Pancreas (tissue), 10 donors: ENCODE results near the gene VPS9D1. TPM values are rescaled to one million over a fixed set of nuclear protein-coding genes. Genes with fewer than 3 reads are reported as not detected.
"Not testable (repeated sequence)": the region's sequence is repeated elsewhere in the genome, so short reads cannot be mapped to it uniquely, and the experiment has no call there.

Experiments
- ATAC-seq, 4 donors: fragments of 200-7000 bp; cut with Tn5 transposase; one replicate each; pipeline versions ENCODE4 v1.8.0 to v1.9.1; 2020; ENCODE audit warnings: mild to moderate bottlenecking in 4 of 4, moderate library complexity in 4 of 4
- DNase-seq, 6 donors: peaks; one replicate each; pipeline ENCODE4 v3.0.0-alpha.2; 2020
- FAIRE-seq: peaks from 2 replicates; lab custom pipeline; 2012; peaks lifted over from hg19 to GRCh38; lab: Jason Lieb, UNC
- H3K27ac ChIP-seq, 4 donors: fragments of 200-600 bp; sonication (generic); 1 replicate in 3 of 4; 2 replicates in 1 of 4; pipeline versions ENCODE4 v1.5.0 to v1.8.0; 2020
- H3K27me3 ChIP-seq, 4 donors: fragments of 200-600 bp; one replicate each; pipeline ENCODE4 v1.8.0; 2021
- H3K36me3 ChIP-seq, 3 donors: fragments of 200-600 bp; sonication (generic) in 1 of 3; one replicate each; pipeline versions ENCODE4 v1.5.0 to v1.8.0; 2020 to 2021
- H3K4me1 ChIP-seq, 3 donors: fragments of 200-600 bp; one replicate each; pipeline ENCODE4 v1.8.0; 2021
- H3K4me3 ChIP-seq, 4 donors: fragments of 200-600 bp; sonication (generic) in 2 of 4; one replicate each; pipeline versions ENCODE4 v1.5.0 to v1.8.0; 2020 to 2021
- H3K9me3 ChIP-seq, 4 donors: fragments of 200-600 bp; one replicate each; pipeline ENCODE4 v1.8.0; 2021
- CTCF ChIP-seq, 4 donors: fragments of 200-600 bp; sonication (generic) in 3 of 4; IDR thresholded peaks; one replicate each; pipeline versions ENCODE4 v1.5.0 to v1.8.0; 2021; ENCODE audit warnings: antibody characterized with exemption in 4 of 4
- WGBS, 2 donors: extraction: QIAGEN DNeasy Blood & Tissue Kit; methylation state at CpG; one replicate each; pipeline ENCODE4 v1.1.7; 2013; 5-methylcytosine and 5-hydroxymethylcytosine counted together
- intact Hi-C, 3 donors: fragments of 100-400 bp; cut with DNase I; formaldehyde crosslinking; loops; one replicate each; pipeline versions ENCODE4 v1.11.1 to v1.14.2; 2022
- polyA plus RNA-seq, 2 donors: library from polyadenylated mRNA; stranded (reverse); fragments of 200-250 nt; gene quantifications; one replicate each; pipeline ENCODE4 v1.2.3, GENCODE V29; 2013
- total RNA-seq, 6 donors: library from RNA; stranded (reverse); fragmentation: NEBNext Ultra II Directional in 4 of 6; extraction: Animal tissue kit (Norgen Biotek cat#: 25700) in 4 of 6; gene quantifications; one replicate each; pipeline versions ENCODE4 v1.2.1 to v1.2.4, GENCODE V29; 2021 to 2023
- donor health status: healthy with polysubstance abuse.
- donor health status: DM: no; HTN: no; CAD: no; lungs with moderate emphysema.
- donor health status: DM: no; HTN: no; CAD: no.
- donor health status: control.
- donor health status: control.
- donor health status: Bipolar disorder and iron deficiency.
- donor health status: DM: yes; HTN: yes; CAD: no.
- donor health status: DM: no; HTN: no; CAD: no.
- donor health status: DM: no; HTN: no; CAD: no.
- donor health status: DM: yes; HTN: yes; CAD: no.

The VPS9D1 gene
- total and polyA plus RNA-seq, 8 donors = 3.9 to 30.1 (median 6.4) TPM

DNA sequence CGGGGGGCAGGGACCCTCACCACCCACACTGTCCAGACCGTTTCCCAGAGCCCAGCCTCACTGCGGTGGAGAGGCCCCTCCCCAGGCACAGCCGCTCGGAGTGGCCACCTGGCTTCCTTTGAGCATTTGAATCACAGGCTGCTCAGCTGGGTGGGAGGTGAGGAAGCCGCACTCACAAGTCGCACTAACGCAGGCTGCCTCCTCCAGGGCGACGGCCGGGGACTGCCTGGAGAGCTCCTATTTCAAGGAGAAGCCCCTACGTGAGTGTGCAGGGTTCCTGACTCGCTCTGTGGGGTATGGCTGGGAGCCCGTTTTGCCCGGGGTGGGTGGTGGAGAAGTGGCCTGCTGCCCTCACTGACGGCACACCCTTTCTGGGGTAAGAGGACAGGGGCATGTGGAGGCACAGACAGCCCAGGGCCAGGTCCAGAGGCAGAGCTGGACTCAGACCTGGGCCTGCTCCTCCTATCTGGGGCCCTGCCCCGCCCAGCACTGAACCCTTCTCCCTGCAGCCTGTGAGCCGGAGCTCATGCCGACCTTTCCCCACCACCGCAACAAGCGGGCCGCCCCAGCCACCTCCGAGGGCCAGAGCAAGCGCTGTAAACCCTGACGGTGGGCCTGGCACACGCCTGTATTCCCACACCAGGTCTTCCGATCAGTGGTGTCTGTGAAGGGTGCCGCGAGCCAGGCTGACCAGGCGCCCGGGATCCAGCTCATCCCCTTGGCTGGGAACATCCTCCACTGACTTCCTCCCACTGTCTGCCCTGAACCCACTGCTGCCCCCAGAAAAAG lies 25.4 kb downstream of the VPS9D1 start:
- H3K27ac ChIP-seq = no peak overlapping the region
- intact Hi-C loops = no loop called here
- FAIRE-seq (no peak), DNase-seq (peak in 3 of 6 donors; percentile 18 to 80 (median 40)), ATAC-seq (no peak)
- no peaks in the 10 kb centered on the region for H3K27me3 ChIP-seq
- no peaks in the 10 kb centered on the region for H3K9me3 ChIP-seq
- peaks cover 0 to 36% (median 32%) of the 10 kb centered on the region in 3 donors for H3K36me3 ChIP-seq
- TF ChIP-seq CTCF (IDR thresholded peaks at IDR 0.05) = no peak
- H3K4me3 ChIP-seq = no peak overlapping the region
- 87 to 89% methylated on average over 31 of the region's 31 CpGs for WGBS, 2 donors
- peaks cover 0 to 7% (median 4%) of the 10 kb centered on the region in 3 donors for H3K4me1 ChIP-seq

- H3K27me3 ChIP-seq, ATAC-seq, H3K27ac ChIP-seq, H3K9me3 ChIP-seq, FAIRE-seq, intact Hi-C loops, H3K4me3 ChIP-seq, H3K4me1 ChIP-seq: not testable (repeated sequence)
- DNase-seq = peak in 3 of 6 donors; percentile 16 to 46 (median 28)
- WGBS, 2 donors = 94 to 95% methylated on average over 16 to 23 of the region's 23 CpGs
- H3K36me3 ChIP-seq = peaks cover 0 to 36% (median 35%) of the 10 kb centered on the region in 3 donors
These were observed 26.0 kb downstream of the VPS9D1 start for GRCh38 chr16:89694784-89695085.

DNA sequence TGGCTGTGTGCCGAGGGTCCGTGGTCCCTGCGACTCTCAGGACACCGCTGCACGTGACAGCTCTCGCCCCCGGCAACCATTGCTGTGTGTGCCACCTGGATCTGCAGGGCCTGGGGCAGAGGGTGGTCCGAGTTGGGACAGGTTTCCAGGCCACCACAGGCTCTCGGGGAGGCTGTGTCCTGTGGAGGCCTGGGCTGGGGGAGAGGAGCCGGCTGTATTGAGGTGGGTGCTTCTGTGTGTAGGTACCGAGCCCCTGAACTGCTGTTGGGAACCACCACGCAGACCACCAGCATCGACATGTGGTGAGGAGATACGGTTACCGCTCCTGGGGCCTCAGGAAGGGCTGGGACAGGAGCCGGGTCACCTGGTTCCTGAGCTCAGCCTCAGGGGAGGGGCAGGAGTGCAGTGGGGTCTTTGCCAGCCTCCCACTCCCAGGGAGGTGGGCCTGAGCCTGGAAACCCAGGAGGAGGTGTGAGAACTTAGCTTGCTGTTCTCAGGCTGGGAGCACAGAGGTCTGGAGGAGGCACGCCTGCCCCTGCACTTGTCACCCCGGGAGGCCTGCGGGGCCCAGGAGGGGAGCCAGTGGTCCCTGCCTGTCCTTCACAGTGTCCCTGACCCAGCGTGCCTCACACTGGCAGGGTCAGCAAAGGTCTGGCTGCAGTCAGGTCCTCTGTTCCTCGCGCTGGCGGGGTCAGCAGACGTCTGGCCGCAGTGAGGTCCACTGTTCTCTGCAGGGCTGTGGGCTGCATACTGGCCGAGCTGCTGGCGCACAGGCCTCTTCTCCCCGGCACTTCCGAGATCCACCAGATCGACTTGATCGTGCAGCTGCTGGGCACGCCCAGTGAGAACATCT lies 26.5 kb downstream of the VPS9D1 start:
- 89 to 91% methylated on average over 32 of the region's 32 CpGs for WGBS, 2 donors
- Histone ChIP-seq H3K27me3 (no peaks in the 10 kb centered on the region), H3K36me3 (peaks cover 0 to 36% (median 35%) of the 10 kb centered on the region in 3 donors), H3K27ac (no peak overlapping the region), H3K4me3 (no peak overlapping the region), H3K4me1 (no peaks in the 10 kb centered on the region), H3K9me3 (no peaks in the 10 kb centered on the region)
- FAIRE-seq = no peak
- DNase-seq = peak in 2 of 6 donors; percentile 19 to 72
- no peak for ATAC-seq
- no peak for TF ChIP-seq CTCF (IDR thresholded peaks at IDR 0.05)
- intact Hi-C loops = no loop called here

DNA sequence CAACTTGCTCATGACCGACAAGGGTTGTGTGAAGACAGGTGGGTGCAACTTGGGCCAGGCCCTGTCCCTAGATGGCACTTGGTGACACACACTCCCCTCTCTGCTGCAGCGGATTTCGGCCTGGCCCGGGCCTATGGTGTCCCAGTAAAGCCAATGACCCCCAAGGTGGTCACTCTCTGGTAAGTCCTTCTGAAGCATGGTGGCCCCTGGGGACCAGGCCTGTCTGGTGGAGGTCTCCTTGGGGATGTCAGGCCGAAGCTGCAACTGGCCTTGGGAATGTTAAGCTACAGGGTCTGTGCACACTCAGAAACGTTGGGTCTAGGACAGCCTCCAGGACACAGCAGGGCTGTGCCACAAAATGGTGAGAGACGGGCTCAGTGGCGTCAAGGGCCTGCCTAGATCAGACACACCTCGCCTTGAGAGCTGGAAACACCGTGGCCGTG lies 27.4 kb downstream of the VPS9D1 start:
- H3K36me3 ChIP-seq = peaks cover 0 to 36% (median 35%) of the 10 kb centered on the region in 3 donors
- no peak for ATAC-seq
- H3K27me3 ChIP-seq = no peaks in the 10 kb centered on the region
- intact Hi-C loops = no loop called here
- H3K4me1 ChIP-seq = peaks cover under 1 to 6% (median 2%) of the 10 kb centered on the region in 3 donors
- DNase-seq = peak in 1 of 6 donors; percentile 46
- H3K27ac ChIP-seq = no peak overlapping the region
- no peak overlapping the region for H3K4me3 ChIP-seq
- no peak for TF ChIP-seq CTCF (IDR thresholded peaks at IDR 0.05)
- no peak for FAIRE-seq
- WGBS, 2 donors = 90 to 91% methylated on average over 11 of the region's 11 CpGs
- no peaks in the 10 kb centered on the region for H3K9me3 ChIP-seq

- ATAC-seq = no peak
- DNase-seq = peak in 1 of 6 donors; percentile 52
- intact Hi-C loops = no loop called here
- no peak overlapping the region for H3K27ac ChIP-seq
- peaks cover 0 to 36% (median 35%) of the 10 kb centered on the region in 3 donors for H3K36me3 ChIP-seq
- no peak for FAIRE-seq
- no peaks in the 10 kb centered on the region for H3K9me3 ChIP-seq
- no peak for TF ChIP-seq CTCF (IDR thresholded peaks at IDR 0.05)
- peaks cover 9 to 16% (median 12%) of the 10 kb centered on the region in 3 donors for H3K4me1 ChIP-seq
- no peaks in the 10 kb centered on the region for H3K27me3 ChIP-seq
- 92 to 97% methylated on average over 12 to 13 of the region's 13 CpGs for WGBS, 2 donors
- no peak overlapping the region for H3K4me3 ChIP-seq
These were observed 28.6 kb downstream of the VPS9D1 start for GRCh38 chr16:89691986-89692569.
